NCI-H446 (cell line): ENCODE data around the gene FAXC.
"Not testable (repeated sequence)": the region's sequence is repeated elsewhere in the genome, so short reads cannot be mapped to it uniquely, and the experiment has no call there.

ENCODE experiments used
- DNase-seq, 2 experiments: peaks; one replicate each; lab custom pipeline; 2025; lab: John Stamatoyannopoulos, UW

FAXC gene

DNA sequence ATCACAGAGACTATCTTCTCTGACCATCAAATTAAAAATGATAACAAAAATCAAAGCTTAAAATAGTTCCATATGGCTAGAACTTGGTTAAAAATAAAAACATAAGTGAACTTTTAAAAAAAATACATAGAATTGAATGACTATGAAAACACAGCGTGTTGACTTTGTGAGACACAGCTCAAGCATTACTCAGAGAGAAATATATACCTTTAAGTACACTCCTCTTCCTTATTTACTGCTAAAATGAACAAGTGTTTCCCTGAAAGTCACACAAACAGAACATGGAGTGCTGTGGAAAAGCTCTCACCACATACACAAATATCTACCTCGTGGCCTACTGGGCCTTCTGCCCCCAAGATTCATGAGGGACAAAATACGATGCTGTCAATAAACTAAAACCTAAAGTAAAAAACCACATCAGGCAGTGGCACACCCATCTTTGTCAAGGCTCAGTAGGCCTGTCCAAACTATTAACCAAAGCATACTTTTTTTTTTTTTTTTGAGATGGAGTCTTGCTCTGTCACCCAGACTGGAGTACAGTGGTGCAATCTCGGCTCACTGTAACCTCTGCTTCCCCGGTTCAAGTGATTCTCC is 7.5 kb downstream of the FAXC start:
- DNase-seq, result no peak

- no peak for DNase-seq
Observed at GRCh38 chr6:99338188-99338587, 11.3 kb downstream of the FAXC start.

DNA sequence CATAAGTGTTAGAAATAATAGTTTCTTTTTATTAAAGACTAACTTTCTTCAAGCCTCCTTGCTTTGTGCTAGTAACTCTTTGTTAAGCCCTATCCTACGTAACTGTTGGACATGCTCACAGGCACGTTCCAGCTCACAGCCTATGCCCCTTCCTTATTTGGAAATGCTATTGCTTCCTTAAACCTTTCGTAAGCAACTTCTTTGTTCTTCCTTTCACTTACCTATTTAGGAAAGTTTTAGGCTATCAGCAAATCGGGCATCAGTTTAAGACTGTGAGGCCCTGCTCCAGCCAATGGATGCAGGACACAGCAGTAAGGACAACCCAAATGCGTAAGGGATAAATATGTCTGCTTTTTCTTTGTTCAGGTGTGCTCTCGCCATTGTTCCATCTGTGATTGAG is 14.2 kb downstream of the FAXC start:
- DNase-seq, result not testable (repeated sequence)

GRCh38 chr6:99334526-99335127 is 14.8 kb downstream of the FAXC start:
- DNase-seq, result peak in 1 of 2 experiments; percentile 48

- no peak for DNase-seq
Observed at GRCh38 chr6:99333068-99333467, 16.4 kb downstream of the FAXC start.

- DNase-seq, result no peak
Observed at GRCh38 chr6:99331531-99331930, 17.9 kb downstream of the FAXC start.

DNA sequence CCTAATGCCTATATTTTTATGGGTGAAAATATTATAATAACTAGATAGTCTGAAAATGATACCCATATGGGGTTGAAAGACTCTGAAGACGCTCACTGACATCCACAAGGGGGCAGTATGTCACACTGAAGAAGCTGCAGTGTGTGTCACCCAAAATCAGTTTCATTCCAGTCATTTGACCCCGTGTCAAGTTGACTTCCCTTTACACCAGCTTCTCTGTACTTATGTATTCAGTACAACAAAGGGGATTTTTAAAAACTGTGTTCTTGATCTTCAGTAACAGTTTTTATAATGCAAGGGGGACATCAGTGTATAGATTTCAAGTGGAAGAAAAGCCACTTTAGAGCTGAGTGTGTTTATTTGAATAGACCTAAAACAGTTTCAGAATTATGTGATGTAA is 19.3 kb downstream of the FAXC start:
- DNase-seq, result peak; percentile 34 to 60

GRCh38 chr6:99324996-99325395 is 24.5 kb downstream of the FAXC start:
- DNase-seq, result no peak

GRCh38 chr6:99318566-99318965 is 30.9 kb downstream of the FAXC start:
- DNase-seq, result no peak

- no peak for DNase-seq
Observed at GRCh38 chr6:99312354-99312753, 37.1 kb downstream of the FAXC start.

- DNase-seq, result no peak
Observed at GRCh38 chr6:99310553-99310952, 38.9 kb downstream of the FAXC start.

GRCh38 chr6:99309557-99309956 is 39.9 kb downstream of the FAXC start:
- DNase-seq, result no peak

DNA sequence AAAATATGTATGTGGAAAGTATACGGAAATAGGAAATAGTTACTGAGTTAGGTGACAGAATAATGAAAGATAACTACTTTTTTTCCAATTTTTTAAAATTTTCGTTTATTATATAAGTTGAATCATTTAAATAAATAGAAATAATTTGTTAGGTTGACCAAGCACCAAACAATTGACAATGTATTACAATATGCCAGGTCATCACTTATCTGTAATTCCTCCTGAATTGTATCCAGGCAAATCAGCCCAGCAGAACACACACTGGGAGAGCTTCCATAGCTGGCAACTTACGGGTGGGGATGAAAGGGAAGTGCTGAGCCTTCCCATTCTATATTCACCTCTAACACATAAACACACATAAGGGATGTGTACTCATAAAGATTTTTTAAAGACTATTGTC is 40.7 kb downstream of the FAXC start:
- DNase-seq, result no peak

DNA sequence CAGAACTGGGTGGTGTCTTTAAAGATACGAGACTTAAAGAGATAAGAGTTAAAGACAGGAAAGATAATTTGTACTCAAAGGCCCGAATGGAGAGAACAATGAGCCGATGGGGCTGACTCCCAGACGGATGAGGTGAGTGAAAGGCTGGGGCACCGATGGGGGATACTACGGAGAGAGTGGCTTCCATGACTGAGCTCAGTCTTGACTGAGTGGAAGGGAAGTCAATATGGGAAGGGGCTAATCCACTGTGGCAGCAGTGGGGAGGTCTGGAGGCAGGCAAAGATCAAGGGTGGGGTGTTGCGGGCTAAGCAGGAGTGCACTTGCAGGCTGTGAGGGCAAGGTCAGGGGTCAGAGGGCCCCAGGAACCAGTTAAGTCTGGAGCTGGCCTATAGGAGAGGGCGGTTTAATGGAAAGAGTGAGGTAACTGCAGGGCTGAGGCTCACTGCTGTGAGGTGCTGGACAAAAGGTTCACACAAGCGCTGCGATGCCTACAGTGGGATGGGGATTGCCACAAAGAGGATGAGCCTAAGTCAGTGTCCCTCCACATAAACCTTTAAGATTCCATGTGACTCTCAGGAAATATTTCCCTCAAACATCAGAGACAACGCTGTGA is 42.1 kb downstream of the FAXC start:
- no peak for DNase-seq

GRCh38 chr6:99306341-99306740 is 43.1 kb downstream of the FAXC start:
- DNase-seq, result no peak

DNA sequence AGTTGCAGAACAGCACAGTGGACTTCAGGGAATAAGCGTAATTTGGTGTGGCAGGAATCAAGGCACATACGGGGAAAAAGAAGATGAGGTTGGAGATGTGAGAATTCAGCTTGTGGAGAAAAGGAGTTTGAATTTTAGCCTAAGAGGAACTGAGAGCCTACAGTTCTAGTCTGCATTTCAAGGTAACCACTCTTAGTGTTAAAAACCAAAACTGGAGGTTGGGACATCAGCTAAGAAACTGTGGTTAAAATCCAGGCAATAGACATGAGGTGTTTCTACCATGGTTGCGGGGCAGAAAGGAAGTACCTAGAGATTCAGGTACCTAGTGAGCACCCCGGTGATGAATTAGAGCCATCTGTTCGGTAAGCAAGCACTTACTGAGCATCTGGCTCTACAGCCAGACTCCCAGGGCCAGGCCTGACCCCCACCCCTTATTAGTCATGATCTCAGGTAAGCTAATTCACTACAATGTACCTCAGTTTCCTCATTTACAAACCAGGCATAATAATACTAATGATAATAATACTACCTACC is 44.4 kb downstream of the FAXC start:
- no peak for DNase-seq

- DNase-seq, result no peak
Observed at GRCh38 chr6:99297415-99297814, 52.1 kb downstream of the FAXC start.

DNA sequence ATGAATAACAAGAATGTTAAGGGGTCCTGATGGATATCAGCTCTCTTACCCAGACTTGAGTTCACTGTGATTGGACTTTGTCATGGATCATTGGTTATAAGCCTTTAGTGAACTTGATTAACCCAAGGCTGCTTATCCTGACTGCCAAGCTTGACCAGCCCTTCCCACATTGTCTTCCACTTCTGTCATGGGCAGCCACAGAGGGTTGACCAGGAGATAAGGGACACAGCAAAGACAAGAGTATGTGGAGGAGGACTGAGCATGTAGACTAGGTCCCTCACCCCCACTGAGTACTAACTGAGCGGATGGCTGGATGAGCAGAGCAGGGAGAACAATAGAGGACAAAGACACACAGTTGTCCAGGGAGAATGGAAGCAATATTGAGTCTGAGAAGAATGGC is 52.5 kb downstream of the FAXC start:
- no peak for DNase-seq

GRCh38 chr6:99296261-99296660 is 53.2 kb downstream of the FAXC start:
- DNase-seq, result no peak

GRCh38 chr6:99295276-99295675 is 54.2 kb downstream of the FAXC start:
- no peak for DNase-seq

DNA sequence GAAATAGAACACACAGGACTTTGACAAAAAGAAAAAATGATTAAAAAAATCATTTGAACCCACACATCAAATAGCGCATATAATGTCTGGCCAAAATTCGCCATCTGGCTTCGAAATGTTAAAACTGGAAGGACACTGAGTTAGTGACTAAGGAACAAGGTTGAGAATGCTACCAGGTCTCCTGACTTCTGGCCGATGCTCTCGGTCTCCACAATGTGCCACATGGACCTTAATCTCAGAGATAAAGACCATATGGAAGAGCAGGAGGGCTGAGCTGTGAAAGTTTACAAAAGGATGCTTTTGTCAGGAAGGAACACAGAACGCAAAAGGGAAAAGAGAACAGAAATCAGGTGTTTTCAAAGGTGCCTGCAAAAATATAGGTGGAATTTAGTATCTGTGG is 54.7 kb downstream of the FAXC start:
- DNase-seq, result no peak

- no peak for DNase-seq
Observed at GRCh38 chr6:99289701-99290100, 59.8 kb downstream of the FAXC start.

GRCh38 chr6:99288668-99289067 is 60.8 kb downstream of the FAXC start:
- DNase-seq, result no peak

- no peak for DNase-seq
Observed at GRCh38 chr6:99287523-99287922, 62.0 kb downstream of the FAXC start.
